ENCODE measurements around the gene MARK3.

GRCh38 chr14:103444837-103445524, 59.8 kb downstream of the MARK3 start:
- TF ChIP-seq ZNF384 (IDR thresholded peaks at IDR 0.05) (no peak), FOXM1 (IDR thresholded peaks at IDR 0.05; ENCODE audit: borderline replicate concordance) (no peak), ARNT (IDR thresholded peaks at IDR 0.05) (no peak), BHLHE40 (IDR thresholded peaks at IDR 0.05; ENCODE audit: borderline replicate concordance) (no peak), SP1 (IDR thresholded peaks at IDR 0.05) (no peak)

Data from HEK293T (cell line).